ENCODE data around the gene SFRP2.

Gene SFRP2

GRCh38 chr4:153781280-153781679, 7.6 kb downstream of the SFRP2 start:
- H3K4me1 ChIP-seq: no peaks in the 10 kb centered on the region
- no peak overlapping the region for H3K27ac ChIP-seq
- no peak for TF ChIP-seq CTCF (IDR thresholded peaks at IDR 0.05)

GRCh38 chr4:153780876-153781275, 8.0 kb downstream of the SFRP2 start:
- intact Hi-C loops (cut with DNase I; ENCODE audit: low total_unique reads): no loop called here
- H3K9me3 ChIP-seq: no peaks in the 10 kb centered on the region

More at GRCh38 chr4:153781280-153781679, 7.6 kb downstream of the SFRP2 start:
- Histone ChIP-seq H3K4me3 (no peak overlapping the region), H3K9me3 (no peaks in the 10 kb centered on the region), H3K27me3 (peaks cover 0 to 9% of the 10 kb centered on the region in 2 donors), H3K36me3 (no peaks in the 10 kb centered on the region)
- intact Hi-C loops (cut with DNase I; ENCODE audit: low total_unique reads): no loop called here
- DNase-seq: no peak

GRCh38 chr4:153780221-153780620, 8.7 kb downstream of the SFRP2 start:
- peaks cover 0 to 4% of the 10 kb centered on the region in 2 donors for H3K27me3 ChIP-seq
- no peak overlapping the region for H3K4me3 ChIP-seq
- intact Hi-C loops (cut with DNase I; ENCODE audit: low total_unique reads): no loop called here
- no peak overlapping the region for H3K27ac ChIP-seq
- no peaks in the 10 kb centered on the region for H3K36me3 ChIP-seq
- no peaks in the 10 kb centered on the region for H3K9me3 ChIP-seq
- no peak for TF ChIP-seq CTCF (IDR thresholded peaks at IDR 0.05)
- H3K4me1 ChIP-seq: no peaks in the 10 kb centered on the region
- no peak for DNase-seq

More at GRCh38 chr4:153780876-153781275, 8.0 kb downstream of the SFRP2 start:
- no peak overlapping the region for H3K4me3 ChIP-seq
- no peak for TF ChIP-seq CTCF (IDR thresholded peaks at IDR 0.05)
- H3K27me3 ChIP-seq: peaks cover 0 to 5% of the 10 kb centered on the region in 2 donors
- no peak overlapping the region for H3K27ac ChIP-seq
- H3K36me3 ChIP-seq: no peaks in the 10 kb centered on the region
- no peak for DNase-seq
- H3K4me1 ChIP-seq: no peaks in the 10 kb centered on the region

GRCh38 chr4:153778383-153778782, 10.5 kb downstream of the SFRP2 start:
- no peaks in the 10 kb centered on the region for H3K36me3 ChIP-seq
- no peaks in the 10 kb centered on the region for H3K9me3 ChIP-seq
- no peaks in the 10 kb centered on the region for H3K4me1 ChIP-seq
- no peak for DNase-seq
- peaks cover 0 to 4% of the 10 kb centered on the region in 2 donors for H3K27me3 ChIP-seq
- no peak overlapping the region for H3K4me3 ChIP-seq
- intact Hi-C loops (cut with DNase I; ENCODE audit: low total_unique reads): no loop called here
- no peak for TF ChIP-seq CTCF (IDR thresholded peaks at IDR 0.05)
- H3K27ac ChIP-seq: no peak overlapping the region

- intact Hi-C loops (cut with DNase I; ENCODE audit: low total_unique reads): no loop called here
- H3K9me3 ChIP-seq: no peaks in the 10 kb centered on the region
- no peaks in the 10 kb centered on the region for H3K4me1 ChIP-seq
- H3K4me3 ChIP-seq: no peak overlapping the region
- H3K27ac ChIP-seq: no peak overlapping the region
- peaks cover 0 to 4% of the 10 kb centered on the region in 2 donors for H3K27me3 ChIP-seq
- no peak for DNase-seq
- no peak for TF ChIP-seq CTCF (IDR thresholded peaks at IDR 0.05)
- no peaks in the 10 kb centered on the region for H3K36me3 ChIP-seq
These were observed 11.5 kb downstream of the SFRP2 start for GRCh38 chr4:153777421-153777820.

GRCh38 chr4:153776601-153777000, 12.3 kb downstream of the SFRP2 start:
- Histone ChIP-seq H3K4me3 (no peak overlapping the region), H3K27me3 (peaks cover 0 to 4% of the 10 kb centered on the region in 2 donors), H3K4me1 (no peaks in the 10 kb centered on the region), H3K36me3 (no peaks in the 10 kb centered on the region), H3K9me3 (no peaks in the 10 kb centered on the region), H3K27ac (no peak overlapping the region)
- no peak for TF ChIP-seq CTCF (IDR thresholded peaks at IDR 0.05)
- no peak for DNase-seq
- intact Hi-C loops (cut with DNase I; ENCODE audit: low total_unique reads): no loop called here
